ENCODE measurements around the gene OPTC. TPM values are rescaled to one million over a fixed set of nuclear protein-coding genes. Genes with fewer than 3 reads are reported as not detected.

The OPTC gene
- total and polyA plus RNA-seq, 4 donors: not detected

DNA sequence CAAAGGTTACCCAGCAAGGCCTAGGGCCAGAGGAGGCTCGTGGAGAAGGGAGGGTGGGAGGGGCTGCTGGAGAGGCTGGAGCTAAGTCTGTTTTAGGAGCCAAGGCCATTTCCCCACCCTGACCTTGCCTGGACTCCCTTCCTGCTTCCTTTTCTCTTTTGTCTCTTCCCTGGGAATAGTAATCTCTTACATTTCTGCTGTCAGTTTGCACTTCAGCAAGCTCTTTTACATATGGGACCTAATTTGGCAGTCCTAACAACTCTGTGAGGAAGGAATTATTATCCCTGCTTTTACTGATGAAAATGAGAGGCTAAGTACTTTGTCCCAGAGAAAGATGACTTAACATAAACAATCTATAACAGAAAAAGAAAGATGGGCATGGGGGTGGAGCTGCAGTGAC is 13.8 kb downstream of the OPTC start:
- H3K4me3 ChIP-seq: no peak overlapping the region
- ATAC-seq (ENCODE audit: insufficient read depth, low FRiP score) (no peak), DNase-seq (no peak)
- 26 to 50% methylated on average over 1 of the region's 1 CpG for WGBS, 2 donors
- no peaks in the 10 kb centered on the region for H3K9me3 ChIP-seq (ENCODE audit: control insufficient read depth in 4 of 4, insufficient read depth in 3 of 4, low read length in 3 of 4)
- H3K4me1 ChIP-seq (ENCODE audit: control insufficient read depth in 5 of 5, insufficient read depth in 5 of 5, low read length in 5 of 5): peaks cover 0 to 17% (median 10%) of the 10 kb centered on the region in 5 donors
- no peak overlapping the region for H3K9ac ChIP-seq (ENCODE audit: insufficient read depth in 1 of 2, low read length in 2 of 2)
- TF ChIP-seq, protein P1, sequence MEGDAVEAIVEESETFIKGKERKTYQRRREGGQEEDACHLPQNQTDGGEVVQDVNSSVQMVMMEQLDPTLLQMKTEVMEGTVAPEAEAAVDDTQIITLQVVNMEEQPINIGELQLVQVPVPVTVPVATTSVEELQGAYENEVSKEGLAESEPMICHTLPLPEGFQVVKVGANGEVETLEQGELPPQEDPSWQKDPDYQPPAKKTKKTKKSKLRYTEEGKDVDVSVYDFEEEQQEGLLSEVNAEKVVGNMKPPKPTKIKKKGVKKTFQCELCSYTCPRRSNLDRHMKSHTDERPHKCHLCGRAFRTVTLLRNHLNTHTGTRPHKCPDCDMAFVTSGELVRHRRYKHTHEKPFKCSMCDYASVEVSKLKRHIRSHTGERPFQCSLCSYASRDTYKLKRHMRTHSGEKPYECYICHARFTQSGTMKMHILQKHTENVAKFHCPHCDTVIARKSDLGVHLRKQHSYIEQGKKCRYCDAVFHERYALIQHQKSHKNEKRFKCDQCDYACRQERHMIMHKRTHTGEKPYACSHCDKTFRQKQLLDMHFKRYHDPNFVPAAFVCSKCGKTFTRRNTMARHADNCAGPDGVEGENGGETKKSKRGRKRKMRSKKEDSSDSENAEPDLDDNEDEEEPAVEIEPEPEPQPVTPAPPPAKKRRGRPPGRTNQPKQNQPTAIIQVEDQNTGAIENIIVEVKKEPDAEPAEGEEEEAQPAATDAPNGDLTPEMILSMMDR (IDR thresholded peaks at IDR 0.05; ENCODE audit: control extremely low read depth, extremely low read depth): no peak
- no peaks in the 10 kb centered on the region for H3K27me3 ChIP-seq (ENCODE audit: control insufficient read depth in 3 of 3, insufficient read depth in 3 of 3, low read length in 2 of 3)
- H3K36me3 ChIP-seq (ENCODE audit: control insufficient read depth in 4 of 4, insufficient read depth in 4 of 4, low read length in 4 of 4): no peaks in the 10 kb centered on the region
- peak overlapping the region in 1 of 2 donors; percentile 92 for H3K27ac ChIP-seq (ENCODE audit: low read depth in 1 of 2, low read length in 1 of 2)

DNA sequence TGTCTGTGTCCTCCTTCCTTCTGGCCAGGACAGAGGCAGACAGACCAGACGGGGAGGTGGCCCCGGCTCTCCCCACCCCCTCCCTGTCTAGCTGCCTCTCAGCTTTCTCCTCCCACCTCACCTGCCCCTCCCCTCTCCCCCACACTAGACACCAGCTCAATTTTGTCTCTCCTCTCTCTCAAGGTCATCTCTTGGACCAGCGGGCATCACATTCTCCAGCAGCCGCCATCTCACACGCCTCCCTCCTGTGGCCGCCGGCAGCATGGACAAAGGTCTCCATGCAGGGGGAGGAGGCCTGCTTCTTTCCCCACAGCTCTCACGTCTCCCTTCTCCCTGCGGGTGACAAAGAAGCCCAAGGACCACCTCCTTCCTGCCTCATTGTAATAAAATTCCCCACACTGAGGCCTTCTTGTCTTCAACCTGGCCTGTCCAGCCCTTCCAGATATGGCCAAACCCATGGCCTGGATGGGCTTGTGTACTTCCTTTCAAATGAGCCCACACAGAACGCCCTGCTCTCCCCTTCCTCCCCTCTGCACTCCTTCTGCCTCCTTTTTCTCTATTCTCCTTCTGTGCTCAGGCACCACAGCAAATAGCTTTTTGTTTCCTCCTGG is 14.6 kb downstream of the OPTC start:
- no peak for DNase-seq
- TF ChIP-seq, protein P1 (IDR thresholded peaks at IDR 0.05; ENCODE audit: control extremely low read depth, extremely low read depth): no peak
- Histone ChIP-seq H3K4me3 (no peak overlapping the region), H3K4me1 (ENCODE audit: control insufficient read depth in 5 of 5, insufficient read depth in 5 of 5, low read length in 5 of 5) (peaks cover 0 to 20% (median 13%) of the 10 kb centered on the region in 5 donors), H3K27me3 (ENCODE audit: control insufficient read depth in 3 of 3, insufficient read depth in 3 of 3, low read length in 2 of 3) (no peaks in the 10 kb centered on the region), H3K9ac (ENCODE audit: insufficient read depth in 1 of 2, low read length in 2 of 2) (no peak overlapping the region), H3K27ac (ENCODE audit: low read depth in 1 of 2, low read length in 1 of 2) (peak overlapping the region in 1 of 2 donors; percentile 92), H3K9me3 (ENCODE audit: control insufficient read depth in 4 of 4, insufficient read depth in 3 of 4, low read length in 3 of 4) (no peaks in the 10 kb centered on the region), H3K36me3 (ENCODE audit: control insufficient read depth in 4 of 4, insufficient read depth in 4 of 4, low read length in 4 of 4) (no peaks in the 10 kb centered on the region)
- ATAC-seq (ENCODE audit: insufficient read depth, low FRiP score): no peak
- WGBS, 2 donors: 79 to 83% methylated on average over 10 of the region's 10 CpGs

DNA sequence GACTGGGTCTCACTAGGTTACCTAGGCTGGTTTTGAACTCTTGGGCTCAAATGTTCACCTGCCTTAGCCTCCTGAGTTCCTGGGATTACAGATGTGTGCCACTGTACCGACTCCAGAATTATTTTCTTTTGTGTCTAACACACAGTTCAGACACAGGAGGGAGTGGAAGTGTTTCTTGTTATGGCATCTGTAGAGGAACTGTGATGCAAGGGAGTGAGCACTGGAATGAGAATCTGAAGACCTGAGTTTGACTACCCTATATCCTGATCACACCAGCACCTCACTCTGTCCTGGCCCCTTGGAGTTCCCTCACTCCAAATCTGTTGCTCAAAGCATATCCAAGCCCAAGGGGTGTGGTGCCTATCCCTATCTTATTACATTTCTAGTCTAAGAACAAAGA is 15.2 kb downstream of the OPTC start:
- no peak overlapping the region for H3K9ac ChIP-seq (ENCODE audit: insufficient read depth in 1 of 2, low read length in 2 of 2)
- 42 to 79% methylated on average over 1 of the region's 1 CpG for WGBS, 2 donors
- H3K36me3 ChIP-seq (ENCODE audit: control insufficient read depth in 4 of 4, insufficient read depth in 4 of 4, low read length in 4 of 4): no peaks in the 10 kb centered on the region
- DNase-seq: no peak
- H3K9me3 ChIP-seq (ENCODE audit: control insufficient read depth in 4 of 4, insufficient read depth in 3 of 4, low read length in 3 of 4): no peaks in the 10 kb centered on the region
- TF ChIP-seq, protein P1 (IDR thresholded peaks at IDR 0.05; ENCODE audit: control extremely low read depth, extremely low read depth): no peak
- ATAC-seq (ENCODE audit: insufficient read depth, low FRiP score): no peak
- H3K27me3 ChIP-seq (ENCODE audit: control insufficient read depth in 3 of 3, insufficient read depth in 3 of 3, low read length in 2 of 3): no peaks in the 10 kb centered on the region
- no peak overlapping the region for H3K4me3 ChIP-seq
- H3K4me1 ChIP-seq (ENCODE audit: control insufficient read depth in 5 of 5, insufficient read depth in 5 of 5, low read length in 5 of 5): peaks cover 0 to 26% (median 15%) of the 10 kb centered on the region in 5 donors
- peak overlapping the region in 1 of 2 donors; percentile 92 for H3K27ac ChIP-seq (ENCODE audit: low read depth in 1 of 2, low read length in 1 of 2)

DNA sequence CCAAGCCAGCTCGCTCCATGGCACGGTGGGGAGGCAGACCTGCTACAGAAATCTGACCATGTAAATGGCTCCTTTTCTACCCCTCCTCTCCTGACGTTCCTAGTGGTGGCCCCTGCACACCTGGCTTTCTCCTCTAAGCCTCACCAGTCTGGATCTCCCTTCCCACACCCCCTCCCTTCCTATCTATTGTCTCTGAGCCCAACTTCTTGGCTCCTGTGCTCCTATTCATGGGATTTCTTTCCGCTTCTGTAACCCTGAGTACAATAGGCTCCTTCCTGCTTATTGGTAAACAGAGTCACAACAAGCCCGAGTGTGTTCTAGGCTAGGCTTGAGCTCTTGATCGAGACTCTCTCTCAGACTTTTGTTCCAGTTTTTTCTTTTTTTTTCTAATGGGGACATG is 17.6 kb downstream of the OPTC start:
- Histone ChIP-seq H3K36me3 (ENCODE audit: control insufficient read depth in 4 of 4, insufficient read depth in 4 of 4, low read length in 4 of 4) (no peaks in the 10 kb centered on the region), H3K9ac (ENCODE audit: insufficient read depth in 1 of 2, low read length in 2 of 2) (no peak overlapping the region), H3K4me1 (ENCODE audit: control insufficient read depth in 5 of 5, insufficient read depth in 5 of 5, low read length in 5 of 5) (peaks cover 0 to 24% (median 15%) of the 10 kb centered on the region in 5 donors), H3K27me3 (ENCODE audit: control insufficient read depth in 3 of 3, insufficient read depth in 3 of 3, low read length in 2 of 3) (no peaks in the 10 kb centered on the region), H3K4me3 (no peak overlapping the region), H3K9me3 (ENCODE audit: control insufficient read depth in 4 of 4, insufficient read depth in 3 of 4, low read length in 3 of 4) (no peaks in the 10 kb centered on the region), H3K27ac (ENCODE audit: low read depth in 1 of 2, low read length in 1 of 2) (peak overlapping the region in 1 of 2 donors; percentile 74)
- TF ChIP-seq, protein P1 (IDR thresholded peaks at IDR 0.05; ENCODE audit: control extremely low read depth, extremely low read depth): no peak
- 68 to 79% methylated on average over 6 of the region's 6 CpGs for WGBS, 2 donors
- DNase-seq: no peak
- ATAC-seq (ENCODE audit: insufficient read depth, low FRiP score): no peak
